GM12878 (cell line): ENCODE measurements around the gene PDCD6IP. TPM values are rescaled to one million over a fixed set of nuclear protein-coding genes. Genes with fewer than 3 reads are reported as not detected.

ENCODE experiments used
- ATAC-seq: fragments of 200-7000 bp; cut with Tn5 transposase; 3 replicates; pipeline ENCODE4 v1.9.1; 2020; ENCODE audit warnings: mild to moderate bottlenecking, moderate library complexity
- BruUV-seq: library from RNA; stranded (reverse); fragments of 400-500 nt; replicated peaks from 2 replicates; lab custom pipeline; 2021; lab: Mats Ljungman, UMichigan
- CTCF ChIA-PET: fragments of 300-600 bp; sonication (Branson Sonifier 250); formaldehyde crosslinking; extraction: SDS; loops from one replicate; lab custom pipeline; 2021; ENCODE audit warnings: inconsistent platforms; lab: Yijun Ruan, JAX
- POLR2A ChIA-PET: fragments of 350-600 bp; formaldehyde crosslinking; extraction: SDS; loops from one replicate; lab custom pipeline; 2021; ENCODE audit warnings: inconsistent platforms; lab: Charles Lee
- RAD21 ChIA-PET: fragments of 300-600 bp; sonication (Branson Sonifier 250); formaldehyde crosslinking; loops from one replicate; lab custom pipeline; 2023; ENCODE audit warnings: antibody characterized with exemption; ENCODE audit not compliant: unreplicated experiment; lab: Charles Lee
- SMC1A ChIA-PET: fragments of 300-600 bp; sonication (Branson Sonifier 250); formaldehyde crosslinking; loops from one replicate; lab custom pipeline; 2023; ENCODE audit not compliant: unreplicated experiment, uncharacterized antibody; lab: Charles Lee
- DNase-seq: peaks from one replicate; pipeline ENCODE4 v3.0.0-alpha.2; 2011; ENCODE audit warnings: low read depth, low spot score
- FAIRE-seq: peaks from 3 replicates; lab custom pipeline; 2011; peaks lifted over from hg19 to GRCh38; lab: Jason Lieb, UNC
- H2AFZ ChIP-seq: 2 replicates; pipeline ENCODE4 v1.6.0; 2011; ENCODE audit warnings: low read depth, low read length, control low read depth; ENCODE audit not compliant: control insufficient read depth
- H3K27ac ChIP-seq: 2 replicates; pipeline ENCODE4 v1.5.1; 2011; ENCODE audit warnings: control low read depth; ENCODE audit not compliant: control insufficient read depth, insufficient read depth
- H3K27me3 ChIP-seq, 2 experiments: replicated peaks in 1 of 2; 2 replicates each; pipeline versions ENCODE4 v1.6.0 to v1.6.1; 2011; ENCODE audit warnings: low read length in 1 of 2; ENCODE audit not compliant: control insufficient read depth in 2 of 2, insufficient read depth in 2 of 2
- H3K36me3 ChIP-seq, 2 experiments: 2 replicates each; pipeline ENCODE4 v1.5.1; 2011; ENCODE audit warnings: low read length in 1 of 2; ENCODE audit not compliant: control insufficient read depth in 2 of 2, insufficient read depth in 2 of 2
- H3K4me1 ChIP-seq: 2 replicates; pipeline ENCODE4 v1.6.1; 2011; ENCODE audit warnings: mild to moderate bottlenecking, low read length, moderate library complexity, mixed read lengths; ENCODE audit not compliant: control insufficient read depth, insufficient read depth
- H3K4me2 ChIP-seq: 2 replicates; pipeline ENCODE4 v1.6.0; 2011; ENCODE audit warnings: control low read depth; ENCODE audit not compliant: control insufficient read depth, insufficient read depth
- H3K4me3 ChIP-seq: fragments of 200-600 bp; sonication (generic); 2 replicates; pipeline ENCODE4 v1.5.1; 2016
- H3K79me2 ChIP-seq: 2 replicates; pipeline ENCODE4 v1.6.0; 2011; ENCODE audit warnings: low read length; ENCODE audit not compliant: control insufficient read depth, insufficient read depth
- H3K9ac ChIP-seq: 2 replicates; pipeline ENCODE4 v1.8.0; 2011; ENCODE audit warnings: low read length, control low read depth, mixed read lengths; ENCODE audit not compliant: control insufficient read depth, insufficient read depth
- H3K9me3 ChIP-seq: replicated peaks from 3 replicates; pipeline ENCODE4 v1.5.1; 2011; ENCODE audit warnings: mild to moderate bottlenecking, low read length; ENCODE audit not compliant: control insufficient read depth, insufficient read depth
- H4K20me1 ChIP-seq: 2 replicates; pipeline ENCODE4 v1.6.0; 2011; ENCODE audit not compliant: control insufficient read depth, insufficient read depth
- CREM ChIP-seq: IDR thresholded peaks from 2 replicates; pipeline ENCODE4 v1.6.1; 2014; ENCODE audit warnings: antibody characterized with exemption, low read depth
- CTCF ChIP-seq, 3 experiments: IDR thresholded peaks in 2 of 3; conservative IDR thresholded peaks in 1 of 3; 2 replicates each; pipeline ENCODE4 v1.5.1; 2011; ENCODE audit warnings: low read depth in 3 of 3, low read length in 3 of 3, mild to moderate bottlenecking in 3 of 3, control low read depth in 2 of 3, moderate library complexity in 2 of 3, inconsistent platforms in 1 of 3, mixed read lengths in 1 of 3; ENCODE audit not compliant: control insufficient read depth in 2 of 3, insufficient read depth in 1 of 3; ENCODE audit errors: extremely low read depth in 1 of 3
- HDAC6 ChIP-seq: fragments of 200-600 bp; sonication (generic); IDR thresholded peaks from one replicate; pipeline ENCODE4 v1.8.0; 2017; ENCODE audit warnings: antibody characterized with exemption; ENCODE audit not compliant: unreplicated experiment
- IKZF1 ChIP-seq: fragments of 450-650 bp; conservative IDR thresholded peaks from 2 replicates; pipeline ENCODE4 v1.6.1; 2017; ENCODE audit warnings: antibody characterized with exemption, mild to moderate bottlenecking
- MAX ChIP-seq: IDR thresholded peaks from 2 replicates; pipeline ENCODE4 v1.6.1; 2012; ENCODE audit warnings: low read depth, low read length, improper control_type of control experiment
- NBN ChIP-seq: fragments of 450-650 bp; IDR thresholded peaks from 2 replicates; pipeline ENCODE4 v1.6.1; 2016
- NFXL1 ChIP-seq: fragments of 450-650 bp; IDR thresholded peaks from 2 replicates; pipeline ENCODE4 v1.6.1; 2017; ENCODE audit warnings: antibody characterized with exemption, mild to moderate bottlenecking, borderline replicate concordance
- RELA ChIP-seq: fragments of 450-650 bp; IDR thresholded peaks from 2 replicates; pipeline ENCODE4 v1.8.0; 2014; ENCODE audit warnings: borderline replicate concordance; ENCODE audit not compliant: partially characterized antibody
- RUNX3 ChIP-seq: IDR thresholded peaks from 2 replicates; pipeline ENCODE4 v1.6.1; 2012; ENCODE audit warnings: low read length, inconsistent platforms
- SP1 ChIP-seq: IDR thresholded peaks from one replicate; pipeline ENCODE4 v1.6.1; 2011; ENCODE audit warnings: low read depth, low read length
- SPI1 ChIP-seq: IDR thresholded peaks from 2 replicates; pipeline ENCODE4 v1.6.1; 2011; ENCODE audit warnings: low read depth, mild to moderate bottlenecking, low read length, moderate library complexity, borderline replicate concordance; ENCODE audit not compliant: insufficient read depth
- STAT3 ChIP-seq: IDR thresholded peaks from 2 replicates; pipeline ENCODE4 v1.6.1; 2011; ENCODE audit warnings: low read depth, low read length, improper control_type of control experiment
- TARDBP ChIP-seq: IDR thresholded peaks from 2 replicates; pipeline ENCODE4 v1.6.1; 2016; ENCODE audit warnings: borderline replicate concordance
- WRNIP1 ChIP-seq: IDR thresholded peaks from 2 replicates; pipeline ENCODE4 v1.6.1; 2011; ENCODE audit warnings: low read depth, low read length, improper control_type of control experiment, borderline replicate concordance
- ZBTB11 ChIP-seq: fragments of 450-650 bp; formaldehyde crosslinking; IDR thresholded peaks from 2 replicates; pipeline ENCODE4 v1.5.0; 2022; ENCODE audit warnings: mild to moderate bottlenecking, missing genetic modification characterization
- WGBS: methylation state at CpG from one replicate; pipeline ENCODE4 v1.1.6; 2016; ENCODE audit warnings: low lambda C conversion rate; ENCODE audit not compliant: insufficient replicate concordance, insufficient coverage; ENCODE audit errors: missing lambda C conversion rate; 5-methylcytosine and 5-hydroxymethylcytosine counted together
- in situ Hi-C: fragments of 300-500 bp; cut with MboI; formaldehyde crosslinking; loops from 9 replicates; pipeline ENCODE4 v1.14.3; 2018; ENCODE audit warnings: mixed read lengths
- intact Hi-C: fragments of 100-400 bp; cut with micrococcal nuclease; formaldehyde crosslinking; loops from one replicate; pipeline ENCODE4 v1.14.2; 2022; ENCODE audit not compliant: unreplicated experiment
- polyA plus RNA-seq, 11 experiments: library from polyadenylated mRNA; depleted of rRNA in 4 of 11; unstranded in 6 of 11; stranded (reverse) in 5 of 11; fragments of >200 nt; fragmentation: Nextera tagmentation in 4 of 11; fragmentation: Illumina TruSeq in 1 of 11; extraction: Ambion mirVana in 4 of 11; extraction: Trizol in 1 of 11; gene quantifications; 1 replicate in 1 of 11; 2 replicates in 10 of 11; pipeline versions ENCODE4 v1.2.1 to v1.2.3, GENCODE V29; 2011 to 2016; ENCODE audit warnings: inconsistent platforms in 2 of 11, missing spikeins in 2 of 11, low read depth in 1 of 11
- total RNA-seq, 4 experiments: library from RNA; depleted of rRNA in 3 of 4; stranded (reverse); fragments of >200 nt in 3 of 4; fragmentation: Illumina TruSeq in 1 of 4; extraction: Trizol in 1 of 4; gene quantifications; 2 replicates each; pipeline versions ENCODE4 v1.2.1 to v1.2.3, GENCODE V29; 2013 to 2021

The PDCD6IP gene
- total and polyA plus RNA-seq, 10 of the 15 experiments (the other 5 are each of a cell fraction or from before 2014, with no cell fraction given) = 16.0 to 169 (median 81.2) TPM

- CTCF ChIA-PET = interaction anchor here (1.4 kb wide), 1 partner anchor 11 kb away, joined by 3 read pairs; no protein-coding TSS in a partner anchor
- Histone ChIP-seq H3K9ac (no peak overlapping the region), H3K27ac (no peak overlapping the region), H4K20me1 (no peaks in the 10 kb centered on the region), H3K4me2 (no peak overlapping the region), H3K9me3 (no peaks in the 10 kb centered on the region), H3K4me1 (no peaks in the 10 kb centered on the region), H3K27me3 (no peaks in the 10 kb centered on the region), H3K4me3 (no peak overlapping the region), H3K36me3 (peaks cover 0 to 21% of the 10 kb centered on the region in 2 experiments; a peak in 1 of 4 replicates), H3K79me2 (0 out of 2 replicates have a peak, but pooled peaks cover 1% of the 10 kb centered on the region), H2AFZ (no peak overlapping the region)
- SMC1A ChIA-PET = interaction anchor here (1.8 kb wide), 1 partner anchor 11 kb away, joined by 7 read pairs; no protein-coding TSS in a partner anchor
- POLR2A ChIA-PET = interaction anchor here (0.9 kb wide), 1 partner anchor 24 kb away, joined by 6 read pairs; the partner anchor contains the start of gene PDCD6IP
- intact Hi-C loops = no loop called here
- RAD21 ChIA-PET = no interaction called here
- DNase-seq = no peak
- in situ Hi-C loops = no loop called here
- no peak for TF ChIP-seq STAT3
- TF ChIP-seq RELA = no peak
- TF ChIP-seq SPI1 = no peak
- no peak for TF ChIP-seq IKZF1
- TF ChIP-seq WRNIP1 = no peak
- no peak for TF ChIP-seq MAX
- TF ChIP-seq HDAC6 = no peak
- TF ChIP-seq SP1 = no peak
- no peak for TF ChIP-seq RUNX3
- TF ChIP-seq NFXL1 = no peak
- no peak for TF ChIP-seq NBN
- no peak for TF ChIP-seq CTCF (IDR thresholded peaks at IDR 0.05 in 2 of 3, conservative IDR thresholded peaks at IDR 0.05 in 1 of 3; ENCODE audit: control insufficient read depth in 2 of 3, extremely low read depth in 1 of 3, insufficient read depth in 1 of 3, low read depth in 3 of 3, low read length in 3 of 3)
- no peak for TF ChIP-seq ZBTB11 (CRISPR knock-in tag)
- no peak for TF ChIP-seq CREM
- TF ChIP-seq TARDBP = no peak
- BruUV-seq = no TSS peak
- no peak for FAIRE-seq
- WGBS = 95% methylated on average over 4 of the region's 4 CpGs
- no peak for ATAC-seq
Observed at GRCh38 chr3:33821989-33822388, 23.6 kb downstream of the PDCD6IP start.
